ENCODE measurements around the gene PTPRN2.
"Not testable (repeated sequence)": the region's sequence is repeated elsewhere in the genome, so short reads cannot be mapped to it uniquely, and the experiment has no call there.

Gene PTPRN2

DNA sequence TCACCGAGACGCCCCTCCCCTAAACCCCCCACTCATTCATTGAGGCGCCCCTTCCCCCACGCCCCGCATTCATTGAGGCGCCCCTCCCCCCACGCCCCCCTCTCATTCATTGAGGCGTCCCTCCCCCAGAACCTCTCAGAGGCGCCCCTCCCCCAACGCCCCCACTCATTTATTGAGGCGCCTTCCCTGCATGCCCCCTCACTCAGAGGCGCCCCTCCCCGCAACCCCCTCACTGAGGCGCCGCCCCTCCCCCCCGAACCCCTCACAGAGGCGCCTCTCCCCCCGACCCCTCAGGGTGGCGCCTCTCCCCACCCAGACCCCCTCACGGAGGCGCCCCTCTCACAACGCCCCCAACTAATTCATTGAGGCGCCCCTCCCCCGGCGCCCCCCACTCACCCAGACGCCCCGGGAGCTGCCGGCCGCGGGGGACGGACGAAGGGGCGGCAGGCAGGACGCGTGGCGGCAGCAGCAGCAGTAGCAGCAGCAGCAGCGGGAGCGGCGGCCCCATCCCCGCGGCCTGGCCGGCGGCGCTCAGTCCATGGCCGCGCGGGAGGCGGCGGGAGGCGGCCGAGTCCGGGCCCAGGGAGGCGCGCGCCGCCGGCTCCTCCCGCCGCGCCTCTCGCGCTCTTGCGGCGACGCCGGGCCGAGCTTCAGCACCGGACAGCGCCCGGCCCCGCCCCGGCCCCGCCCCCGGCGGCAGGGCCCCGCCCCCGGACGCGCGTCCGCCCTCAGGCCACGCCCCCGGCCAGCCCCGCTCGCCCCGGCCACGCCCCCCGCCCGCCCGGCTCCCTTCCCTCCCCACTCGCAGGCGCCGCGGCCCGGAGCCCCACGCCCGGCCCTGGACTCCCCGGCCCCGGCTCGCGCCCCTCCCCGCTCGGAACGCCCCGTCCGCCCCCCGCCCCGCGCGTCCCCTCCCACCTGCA lies at the start of gene PTPRN2:
Gene PTPRN2 (minus strand): TSS at position 662 of the 923 bp plus-strand sequence.
- DNase-seq (ENCODE audit: low read depth): peak; percentile 67
- H3K4me3 ChIP-seq (ENCODE audit: low read depth, low read length): peak within 1 kb of the TSS; percentile 44
- TF ChIP-seq, protein P1, sequence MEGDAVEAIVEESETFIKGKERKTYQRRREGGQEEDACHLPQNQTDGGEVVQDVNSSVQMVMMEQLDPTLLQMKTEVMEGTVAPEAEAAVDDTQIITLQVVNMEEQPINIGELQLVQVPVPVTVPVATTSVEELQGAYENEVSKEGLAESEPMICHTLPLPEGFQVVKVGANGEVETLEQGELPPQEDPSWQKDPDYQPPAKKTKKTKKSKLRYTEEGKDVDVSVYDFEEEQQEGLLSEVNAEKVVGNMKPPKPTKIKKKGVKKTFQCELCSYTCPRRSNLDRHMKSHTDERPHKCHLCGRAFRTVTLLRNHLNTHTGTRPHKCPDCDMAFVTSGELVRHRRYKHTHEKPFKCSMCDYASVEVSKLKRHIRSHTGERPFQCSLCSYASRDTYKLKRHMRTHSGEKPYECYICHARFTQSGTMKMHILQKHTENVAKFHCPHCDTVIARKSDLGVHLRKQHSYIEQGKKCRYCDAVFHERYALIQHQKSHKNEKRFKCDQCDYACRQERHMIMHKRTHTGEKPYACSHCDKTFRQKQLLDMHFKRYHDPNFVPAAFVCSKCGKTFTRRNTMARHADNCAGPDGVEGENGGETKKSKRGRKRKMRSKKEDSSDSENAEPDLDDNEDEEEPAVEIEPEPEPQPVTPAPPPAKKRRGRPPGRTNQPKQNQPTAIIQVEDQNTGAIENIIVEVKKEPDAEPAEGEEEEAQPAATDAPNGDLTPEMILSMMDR (conservative IDR thresholded peaks at IDR 0.05; ENCODE audit: low read depth, low read length): no peak

GRCh38 chr7:158633055-158633956 lies 45.7 kb upstream of the PTPRN2 start:
- TF ChIP-seq, protein P1 (conservative IDR thresholded peaks at IDR 0.05; ENCODE audit: low read depth, low read length): no peak
- no peak for DNase-seq (ENCODE audit: low read depth)
- H3K4me3 ChIP-seq (ENCODE audit: low read depth, low read length): no peak overlapping the region

- no peak for DNase-seq (ENCODE audit: low read depth)
- TF ChIP-seq, protein P1 (conservative IDR thresholded peaks at IDR 0.05; ENCODE audit: low read depth, low read length): no peak
- no peak overlapping the region for H3K4me3 ChIP-seq (ENCODE audit: low read depth, low read length)
These were observed 44.1 kb upstream of the PTPRN2 start for GRCh38 chr7:158631574-158632195.

DNA sequence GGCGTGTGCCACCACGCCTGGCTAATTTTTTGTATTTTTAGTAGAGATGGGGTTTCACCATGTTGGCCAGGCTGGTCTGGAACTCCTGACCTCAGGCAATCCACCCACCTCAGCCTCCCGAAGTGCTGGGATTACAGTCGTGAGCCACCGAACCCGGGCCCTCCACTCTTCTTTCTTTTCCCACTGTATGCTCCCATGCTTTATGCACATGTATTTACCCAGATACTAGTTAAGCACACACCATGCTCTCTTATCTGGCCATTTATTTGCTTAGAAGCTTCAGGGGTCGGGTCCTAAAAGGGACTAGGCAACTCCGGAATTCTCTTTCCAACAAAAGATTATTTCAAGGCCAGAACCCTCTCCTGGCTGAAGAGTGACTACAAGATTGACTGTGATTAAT lies 38.7 kb upstream of the PTPRN2 start:
- DNase-seq (ENCODE audit: low read depth); H3K4me3 ChIP-seq (ENCODE audit: low read depth, low read length): not testable (repeated sequence)

DNA sequence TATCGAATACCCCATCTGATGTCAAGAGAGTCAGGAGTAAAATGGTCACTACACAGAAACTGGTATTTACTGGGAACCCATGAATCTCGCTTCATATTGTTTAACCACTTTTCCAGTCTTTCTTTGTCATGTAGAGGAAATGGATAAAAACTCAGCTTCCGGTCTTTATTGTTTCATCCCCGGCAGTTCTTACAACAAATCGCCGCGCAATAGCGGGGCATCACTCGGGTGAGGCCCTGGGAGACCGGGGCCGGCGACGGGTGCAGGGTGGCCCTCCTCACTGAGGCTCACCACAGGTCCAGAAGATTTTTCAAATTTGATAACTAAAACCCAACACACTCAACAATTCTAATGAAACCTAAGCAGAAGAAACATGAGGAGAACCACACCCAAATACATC lies 35.6 kb upstream of the PTPRN2 start:
- TF ChIP-seq, protein P1 (conservative IDR thresholded peaks at IDR 0.05; ENCODE audit: low read depth, low read length): no peak
- H3K4me3 ChIP-seq (ENCODE audit: low read depth, low read length): no peak overlapping the region

DNA sequence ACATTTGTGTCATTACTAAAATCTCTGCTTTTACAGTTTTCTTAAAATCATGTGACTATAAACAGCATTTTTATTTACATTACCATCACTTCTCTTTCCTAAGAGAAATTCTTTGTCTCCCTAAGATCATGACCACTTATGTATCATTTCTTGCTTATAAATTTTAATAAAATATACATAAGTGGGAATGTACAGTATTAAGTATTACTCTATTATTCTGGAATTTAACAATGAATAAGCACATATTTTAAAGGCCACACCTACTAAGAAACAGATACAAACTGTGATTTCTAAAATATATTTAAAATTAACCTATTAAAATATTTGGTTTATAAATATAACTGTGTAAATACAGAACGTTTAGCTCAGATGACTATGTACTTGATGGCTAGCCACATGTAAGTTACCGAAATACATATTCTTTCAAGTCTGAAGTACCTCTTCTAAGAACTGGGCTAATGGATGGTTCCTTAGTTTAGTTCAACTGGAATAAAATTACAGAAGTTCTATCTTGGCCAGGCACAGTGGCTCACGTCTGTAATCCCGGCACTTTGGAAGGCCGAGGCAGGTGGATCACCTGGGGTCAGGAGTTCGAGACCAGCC lies 33.3 kb upstream of the PTPRN2 start:
- no peak overlapping the region for H3K4me3 ChIP-seq (ENCODE audit: low read depth, low read length)
- DNase-seq (ENCODE audit: low read depth): no peak
- TF ChIP-seq, protein P1 (conservative IDR thresholded peaks at IDR 0.05; ENCODE audit: low read depth, low read length): no peak

More for the DNA sequence above, 35.6 kb upstream of the PTPRN2 start:
- DNase-seq (ENCODE audit: low read depth): no peak

All from choroid plexus epithelial cell (primary cell).